ENCODE data around the gene ARHGEF4.

- TF ChIP-seq POLR2A (IDR thresholded peaks at IDR 0.05), result no peak
- TF ChIP-seq CTCF (IDR thresholded peaks at IDR 0.05), result no peak
Measured at GRCh38 chr2:130870161-130870485, 33.4 kb downstream of the ARHGEF4 start.

Measured in heart left ventricle (tissue), 13 donors.